Bronchus fibroblast of lung (primary cell): ENCODE measurements around the gene PATE1. TPM values are rescaled to one million over a fixed set of nuclear protein-coding genes. Genes with fewer than 3 reads are reported as not detected.

Experiments
- total RNA-seq: library from RNA; depleted of rRNA; stranded (reverse); fragments of >200 nt; gene quantifications from 2 replicates; pipeline ENCODE4 v1.2.3, GENCODE V29; 2015

The PATE1 gene
- total RNA-seq = not detected in 2 replicates

GRCh38 chr11:125745979-125746378, at the start of gene PATE1:
PATE1 (plus strand) TSS chr11:125746279; CDS start chr11:125746305, 26 bp downstream.

GRCh38 chr11:125778728-125779127, 32.6 kb downstream of the PATE1 start, which contains the start of gene PATE2:
PATE2 (minus strand) TSS chr11:125778828; CDS start chr11:125778773, 55 bp downstream.

GRCh38 chr11:125787827-125788226, 41.7 kb downstream of the PATE1 start, which contains the start of gene PATE3:
PATE3 (plus strand) TSS chr11:125788127; CDS start chr11:125788152, 25 bp downstream.

Other genes starting within 250 kb of the PATE1 start
- 114 and 133 TPM in 2 replicates for gene EI24, start 176.8 kb upstream of the PATE1 start, total RNA-seq
- gene STT3A, start 153.4 kb upstream of the PATE1 start, total RNA-seq = 147 and 155 TPM in 2 replicates
- 29.0 and 34.5 TPM in 2 replicates for gene CHEK1, start 121.1 kb upstream of the PATE1 start, total RNA-seq
- gene ACRV1, start 65.4 kb upstream of the PATE1 start, total RNA-seq = not detected in 2 replicates
- not detected in 2 replicates for gene PATE2, start 32.5 kb downstream of the PATE1 start, total RNA-seq
- not detected in 2 replicates for gene PATE3, start 41.8 kb downstream of the PATE1 start, total RNA-seq
- gene PATE4, start 87.0 kb downstream of the PATE1 start, total RNA-seq = not detected in 2 replicates
- gene HYLS1, start 141.4 kb downstream of the PATE1 start, total RNA-seq = 10.9 and 12.6 TPM in 2 replicates
- gene PUS3, start 156.9 kb downstream of the PATE1 start, total RNA-seq = 6.8 and 11.6 TPM in 2 replicates
- gene DDX25, start 158.2 kb downstream of the PATE1 start, total RNA-seq = 0.15 TPM in 1 of 2 replicates, not detected in the other
- gene VSIG10L2, start 199.8 kb downstream of the PATE1 start, total RNA-seq = not detected in 2 replicates